Hematopoietic multipotent progenitor cell treated with erythropoietin and hydrocortisone succinate and interleukin-3 and kit ligand, for 4 days (in vitro differentiated cells): ENCODE data around the gene NUP98.
A peak's percentile ranks its signal among the peaks of the same experiment; 100 is the strongest.
"Not testable (repeated sequence)": the region's sequence is repeated elsewhere in the genome, so short reads cannot be mapped to it uniquely, and the experiment has no call there.

Experiments used
- DNase-seq: peaks from one replicate; pipeline ENCODE4 v3.0.0-alpha.2; 2015

The NUP98 gene

DNA sequence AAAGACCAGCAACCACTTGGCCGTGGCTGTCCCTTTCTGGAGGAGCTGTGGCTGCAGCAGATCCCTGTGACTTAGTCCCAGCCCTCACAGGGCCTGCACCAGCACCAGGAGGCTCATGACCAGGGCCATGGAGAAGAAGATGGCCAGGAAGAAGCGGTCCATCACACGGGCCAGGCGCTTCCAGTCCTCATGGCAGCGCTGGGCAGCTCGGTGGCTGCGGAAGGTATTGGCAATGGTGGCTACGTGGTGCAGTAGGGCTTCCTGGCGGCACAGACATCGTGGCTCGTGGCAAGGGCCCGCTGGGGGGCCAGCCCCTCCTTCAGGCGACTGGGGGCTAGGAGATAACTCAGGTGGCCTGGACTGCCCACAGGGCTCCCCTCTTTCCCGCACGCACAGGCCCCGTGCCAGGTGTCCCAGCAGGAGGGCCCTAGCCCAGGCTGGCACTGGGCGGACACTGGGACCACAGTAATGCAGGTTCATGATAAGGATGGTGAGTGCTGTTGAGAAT is 131.3 kb downstream of the NUP98 start:
- DNase-seq, result no peak

DNA sequence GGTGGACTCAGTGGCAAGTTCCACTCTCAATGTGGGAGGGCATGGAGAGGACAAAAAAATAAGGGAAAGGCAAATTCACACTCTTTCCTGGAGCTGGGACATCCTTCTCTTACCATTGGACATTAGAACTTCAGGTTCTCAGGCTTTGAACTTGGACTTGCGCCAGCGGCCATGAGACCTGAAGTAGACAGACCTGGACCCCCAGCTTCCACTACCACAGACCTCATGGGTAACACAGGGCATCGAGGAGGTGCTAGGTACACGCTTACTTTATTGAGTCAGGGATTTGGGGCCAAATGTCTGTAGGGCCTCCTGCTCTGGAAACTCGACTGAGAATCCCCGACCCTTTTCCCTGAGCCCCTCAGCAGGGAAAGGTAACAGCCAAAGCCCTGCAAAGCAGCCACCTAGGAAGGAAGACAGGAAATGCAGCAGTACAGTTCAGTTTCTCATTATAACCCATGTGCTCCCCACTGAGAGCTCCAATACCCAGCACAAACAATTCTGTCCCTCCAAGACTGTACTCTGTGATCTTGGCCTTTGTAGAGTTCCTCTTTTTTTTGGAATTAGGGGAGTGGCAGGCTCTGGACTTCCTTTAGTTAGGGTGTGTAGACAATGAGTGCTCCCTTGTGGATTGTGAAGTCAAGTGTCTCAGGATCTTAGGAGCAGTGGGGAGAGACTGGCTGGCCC is 131.9 kb downstream of the NUP98 start:
- DNase-seq, result peak; percentile 55

DNA sequence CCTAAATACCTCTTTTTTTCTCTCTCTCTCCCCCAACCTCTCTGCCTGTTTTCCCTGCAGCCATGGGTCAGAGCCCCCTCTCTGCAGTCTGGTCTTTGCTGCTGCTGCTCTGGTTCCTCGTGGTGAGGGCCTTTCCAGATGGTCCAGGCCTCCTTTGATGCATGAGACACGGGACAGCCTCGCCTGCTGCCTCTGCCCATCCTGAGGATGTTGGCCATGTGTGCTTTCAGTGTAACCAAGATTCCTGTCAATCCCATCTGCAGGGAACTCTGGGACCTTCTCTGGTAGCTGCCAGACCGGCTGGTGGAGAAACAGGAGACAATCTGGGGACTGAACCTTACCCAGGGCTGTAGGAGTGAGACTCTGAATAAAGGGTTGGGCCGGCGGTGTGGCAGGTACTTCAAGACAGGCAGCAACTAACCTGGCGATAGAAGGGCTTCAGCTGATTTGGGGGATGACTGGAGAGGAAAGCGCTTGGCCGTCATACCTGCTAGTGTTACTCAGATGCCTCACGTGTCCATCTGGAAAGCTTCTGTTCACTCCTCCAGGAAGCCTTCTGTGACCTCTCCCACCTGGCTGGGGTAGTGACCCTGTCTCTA is 133.2 kb downstream of the NUP98 start:
- DNase-seq, result no peak

DNA sequence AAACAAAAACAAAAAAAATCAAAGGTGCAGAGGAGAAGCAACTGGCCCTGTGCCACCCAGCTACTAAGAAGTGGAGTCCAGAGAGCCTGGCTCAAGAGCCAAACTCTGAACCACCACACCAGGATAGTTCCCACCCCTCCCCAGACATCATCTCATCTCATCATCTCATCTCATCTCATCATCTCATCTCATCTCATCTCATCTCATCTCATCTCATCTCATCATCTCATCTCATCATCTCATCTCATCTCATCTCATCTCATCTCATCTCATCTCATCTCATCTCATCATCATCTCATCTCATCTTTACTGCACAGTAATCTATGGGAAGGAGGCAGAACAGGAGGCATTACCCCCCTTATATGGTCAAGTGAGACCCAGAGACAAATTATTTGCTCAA is 134.5 kb downstream of the NUP98 start:
- no peak for DNase-seq

DNA sequence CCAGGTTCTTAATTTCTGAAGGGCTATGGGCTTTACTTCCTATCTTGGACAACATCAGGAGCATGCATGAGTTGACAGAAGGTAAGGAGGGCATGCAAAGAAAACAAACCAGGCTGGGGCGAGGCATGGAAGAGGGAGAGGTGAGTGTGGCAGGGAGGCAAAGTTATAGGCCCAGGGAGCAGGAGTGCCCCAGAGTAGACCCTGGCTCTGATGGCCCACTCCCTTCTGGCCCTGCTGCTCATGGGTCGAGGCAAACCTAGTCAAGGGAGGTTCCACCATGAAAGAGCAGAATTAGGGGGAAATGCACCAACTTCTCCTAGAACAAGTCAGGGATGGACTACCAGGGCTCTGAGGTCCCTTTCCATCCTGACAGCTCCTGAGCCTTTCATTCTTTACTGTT is 136.4 kb downstream of the NUP98 start:
- DNase-seq, result no peak

DNA sequence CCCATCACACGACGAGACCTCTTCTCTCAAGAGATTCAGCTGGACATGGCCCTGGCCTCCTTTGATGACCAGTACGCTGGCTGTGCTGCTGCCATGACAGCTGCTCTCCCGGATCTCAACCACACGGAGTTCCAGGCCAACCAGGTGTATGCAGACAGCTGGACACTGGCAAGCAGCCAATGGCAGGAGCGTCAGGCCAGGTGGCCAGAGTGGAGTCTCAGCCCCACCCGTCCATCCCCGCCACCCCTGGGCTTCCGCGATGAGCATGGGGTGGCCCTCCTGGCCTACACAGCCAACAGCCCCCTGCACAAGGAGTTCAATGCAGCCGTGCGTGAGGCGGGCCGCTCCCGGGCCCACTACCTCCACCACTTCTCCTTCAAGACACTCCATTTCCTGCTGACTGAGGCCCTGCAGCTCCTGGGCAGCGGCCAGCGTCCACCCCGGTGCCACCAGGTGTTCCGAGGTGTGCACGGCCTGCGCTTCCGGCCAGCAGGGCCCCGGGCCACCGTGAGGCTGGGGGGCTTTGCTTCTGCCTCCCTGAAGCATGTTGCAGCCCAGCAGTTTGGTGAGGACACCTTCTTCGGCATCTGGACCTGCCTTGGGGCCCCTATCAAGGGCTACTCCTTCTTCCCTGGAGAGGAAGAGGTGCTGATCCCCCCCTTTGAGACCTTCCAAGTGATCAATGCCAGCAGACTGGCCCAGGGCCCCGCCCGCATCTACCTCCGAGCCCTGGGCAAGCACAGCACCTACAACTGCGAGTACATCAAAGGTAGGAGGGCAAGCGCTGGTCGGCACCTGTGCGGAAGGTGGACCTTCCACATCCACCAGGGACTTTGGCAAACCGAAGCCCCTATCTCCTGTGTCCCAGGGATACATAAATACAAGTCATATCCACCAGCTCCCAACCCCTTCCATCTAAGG is 137.5 kb downstream of the NUP98 start:
- DNase-seq, result no peak

DNA sequence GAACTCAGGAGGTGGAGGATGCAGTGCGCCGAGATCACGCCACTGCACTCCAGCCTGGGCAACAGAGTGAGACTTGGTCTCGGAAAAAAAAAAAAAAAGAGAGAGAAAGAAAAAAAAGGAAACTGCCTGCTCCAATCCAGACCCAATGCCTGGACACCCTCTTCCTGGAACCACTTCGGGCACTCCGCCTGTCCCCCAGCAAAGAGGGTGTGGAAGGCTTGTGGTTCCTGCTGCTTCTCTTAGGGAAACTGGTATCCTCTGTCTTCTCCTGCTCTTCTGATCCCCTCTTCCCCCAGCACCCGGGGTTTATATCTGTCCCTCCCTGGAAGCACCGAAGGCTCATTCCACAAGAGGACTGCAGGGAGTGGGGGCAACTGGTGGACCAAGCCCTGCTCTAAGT is 139.1 kb downstream of the NUP98 start:
- no peak for DNase-seq

DNA sequence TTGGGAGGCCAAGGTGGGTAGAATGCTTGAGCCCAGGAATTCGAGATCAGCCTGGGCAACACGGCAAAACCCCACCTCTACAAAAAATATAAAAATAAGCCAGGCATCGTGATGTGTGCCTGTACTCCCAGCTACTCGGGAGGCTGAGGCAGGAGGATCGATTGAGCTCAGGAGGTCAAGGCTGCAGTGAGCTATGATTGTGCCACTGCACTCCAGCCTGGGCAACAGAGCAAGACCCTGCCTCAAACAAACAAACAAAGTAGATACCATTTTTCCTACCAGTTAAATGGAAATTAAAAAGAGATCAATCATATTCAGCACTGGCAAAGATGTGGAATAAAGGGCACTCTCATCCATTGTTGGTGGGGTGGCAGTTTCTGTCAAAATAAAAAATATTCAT is 140.0 kb downstream of the NUP98 start:
- DNase-seq, result not testable (repeated sequence)

DNA sequence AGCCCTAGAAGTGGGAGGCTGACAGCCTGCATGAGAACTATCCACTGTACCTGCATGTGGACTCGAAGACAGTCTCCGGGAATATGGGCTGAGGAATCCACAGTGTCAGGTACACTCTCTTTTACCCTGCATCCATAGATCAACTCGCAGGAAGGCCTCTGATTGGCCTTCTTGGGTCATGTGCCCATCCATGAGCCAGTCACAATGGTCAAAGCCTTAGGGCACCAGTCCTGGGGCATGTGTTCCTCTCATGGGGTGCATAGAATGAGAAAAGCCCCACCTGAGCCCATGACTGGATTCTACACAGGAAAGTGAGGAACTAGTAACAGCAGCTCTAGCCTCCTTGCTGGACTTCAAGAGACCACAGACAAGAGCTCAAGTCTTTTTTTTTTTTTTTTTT is 141.8 kb downstream of the NUP98 start:
- DNase-seq, result no peak

DNA sequence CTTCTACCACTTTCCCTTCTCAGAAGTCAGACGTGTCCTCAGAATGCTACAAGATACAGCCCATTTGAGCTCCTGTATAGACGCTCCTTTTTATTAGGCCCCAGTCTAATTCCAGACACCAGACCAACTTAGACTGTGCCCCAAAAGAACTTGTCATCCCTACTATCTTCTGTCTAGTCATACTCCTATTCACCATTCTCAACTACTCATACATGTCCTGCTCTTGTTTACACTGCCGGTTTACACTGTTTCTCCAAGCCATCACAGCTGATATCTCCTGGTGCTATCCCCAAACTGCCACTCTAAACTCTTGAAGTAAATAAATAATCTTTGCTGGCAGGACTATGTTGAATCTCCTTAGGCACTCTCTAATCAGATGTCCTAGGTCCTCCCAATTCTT is 144.8 kb downstream of the NUP98 start:
- not testable (repeated sequence) for DNase-seq

DNA sequence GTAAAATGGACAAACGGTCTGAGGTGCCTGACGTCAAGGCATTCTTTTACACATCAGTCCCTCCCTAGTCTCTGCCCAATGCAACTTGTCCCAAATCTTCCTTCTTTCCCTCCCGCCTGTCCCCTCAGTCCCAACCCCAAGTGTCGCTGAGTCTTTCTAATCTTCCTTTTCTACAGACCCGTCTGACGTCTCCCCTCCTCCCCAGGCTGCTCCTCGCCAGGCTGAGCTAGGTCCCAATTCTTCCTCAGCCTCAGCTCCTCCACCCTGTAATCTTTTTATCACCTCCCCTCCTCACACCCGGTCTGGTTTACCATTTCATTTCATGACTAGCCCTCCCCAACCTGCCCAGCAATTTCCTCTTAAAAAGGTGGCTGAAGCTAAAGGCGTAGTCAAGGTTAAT is 148.0 kb downstream of the NUP98 start:
- not testable (repeated sequence) for DNase-seq

DNA sequence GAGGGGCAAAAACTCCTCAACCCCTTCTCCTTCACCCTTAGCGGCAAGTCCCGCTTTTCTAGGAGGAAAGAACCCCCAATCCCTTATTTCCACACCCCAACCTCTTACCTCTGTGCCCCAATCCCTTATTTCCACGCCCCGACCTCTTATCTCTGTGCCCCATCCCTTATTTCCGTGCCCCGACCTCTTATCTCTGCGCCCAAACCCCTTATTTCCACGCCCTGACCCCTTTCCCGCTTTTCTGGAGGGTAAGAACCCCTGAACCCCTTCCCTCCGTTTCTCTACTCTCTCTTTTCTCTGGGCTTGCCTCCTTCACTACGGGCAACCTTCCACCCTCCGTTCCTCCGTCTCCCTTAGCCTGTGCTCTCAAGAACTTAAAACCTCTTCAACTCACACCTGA is 148.5 kb downstream of the NUP98 start:
- DNase-seq, result not testable (repeated sequence)

DNA sequence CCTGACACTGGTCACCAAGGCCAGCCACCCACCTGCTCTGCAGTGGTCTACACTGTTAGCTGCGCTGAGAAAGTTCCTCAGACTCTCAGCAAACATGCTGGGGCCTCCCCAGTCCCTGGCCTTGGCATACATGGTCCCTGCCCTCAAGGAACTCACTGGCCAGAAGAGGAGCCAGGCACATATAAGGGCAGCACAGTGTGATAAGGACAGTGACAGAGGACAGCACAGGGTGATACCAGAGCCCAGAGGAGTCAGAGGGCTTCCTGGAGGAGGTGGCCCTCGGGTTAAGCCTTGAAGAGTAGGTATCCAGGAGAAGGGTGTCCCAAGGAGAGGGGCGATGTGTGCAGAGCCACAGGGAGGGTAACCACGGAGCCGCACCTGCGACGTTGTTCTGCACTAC is 151.8 kb downstream of the NUP98 start:
- no peak for DNase-seq

DNA sequence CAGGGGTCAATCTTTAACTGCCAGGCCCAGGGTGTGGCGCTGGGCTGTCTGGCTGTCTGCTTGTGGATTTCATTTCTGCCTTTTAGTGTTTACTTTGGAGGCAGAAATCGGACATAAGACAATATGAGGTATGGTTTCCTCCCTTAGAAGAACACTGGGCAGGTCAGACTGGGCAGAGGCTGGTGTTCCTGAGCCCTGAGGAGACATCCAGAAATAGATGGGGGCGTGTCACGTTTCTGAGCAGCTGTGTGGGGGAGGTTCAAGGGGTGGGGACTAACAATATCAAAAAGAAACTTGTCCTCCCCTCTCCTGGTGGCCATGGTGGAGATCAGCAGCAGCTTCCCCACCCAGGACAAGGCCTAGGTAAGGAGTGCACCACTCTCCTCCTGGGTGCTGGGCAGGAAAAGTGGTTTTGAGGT is 152.5 kb downstream of the NUP98 start, which contains the start of gene ART1:
ART1 (plus strand) TSS at position 312 of the 419 bp plus-strand sequence. CDS start 14,086 bp downstream, outside the sequence.
- peak; percentile 64 for DNase-seq

DNA sequence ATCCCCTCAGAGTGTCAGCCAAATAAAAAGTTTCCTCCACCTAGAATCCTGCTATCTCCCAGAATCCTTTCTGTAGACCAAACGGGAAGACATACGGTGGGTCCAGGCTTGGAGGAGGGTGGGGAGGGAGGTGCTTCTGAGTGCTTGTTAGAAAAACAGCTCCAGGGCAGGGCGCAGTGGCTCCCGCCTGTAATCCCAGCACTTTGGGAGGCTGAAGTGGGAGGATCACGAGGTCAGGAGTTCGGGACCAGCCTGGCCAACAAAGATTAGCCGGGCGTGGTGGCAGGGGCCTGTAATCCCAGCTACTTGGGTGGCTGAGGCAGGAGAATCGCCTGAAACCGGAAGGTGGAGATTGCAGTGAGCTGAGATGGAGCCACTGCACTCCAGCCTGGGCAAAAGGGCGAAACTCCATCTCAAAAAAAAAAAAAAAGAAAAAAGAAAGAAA is 154.2 kb downstream of the NUP98 start:
- DNase-seq, result not testable (repeated sequence)

DNA sequence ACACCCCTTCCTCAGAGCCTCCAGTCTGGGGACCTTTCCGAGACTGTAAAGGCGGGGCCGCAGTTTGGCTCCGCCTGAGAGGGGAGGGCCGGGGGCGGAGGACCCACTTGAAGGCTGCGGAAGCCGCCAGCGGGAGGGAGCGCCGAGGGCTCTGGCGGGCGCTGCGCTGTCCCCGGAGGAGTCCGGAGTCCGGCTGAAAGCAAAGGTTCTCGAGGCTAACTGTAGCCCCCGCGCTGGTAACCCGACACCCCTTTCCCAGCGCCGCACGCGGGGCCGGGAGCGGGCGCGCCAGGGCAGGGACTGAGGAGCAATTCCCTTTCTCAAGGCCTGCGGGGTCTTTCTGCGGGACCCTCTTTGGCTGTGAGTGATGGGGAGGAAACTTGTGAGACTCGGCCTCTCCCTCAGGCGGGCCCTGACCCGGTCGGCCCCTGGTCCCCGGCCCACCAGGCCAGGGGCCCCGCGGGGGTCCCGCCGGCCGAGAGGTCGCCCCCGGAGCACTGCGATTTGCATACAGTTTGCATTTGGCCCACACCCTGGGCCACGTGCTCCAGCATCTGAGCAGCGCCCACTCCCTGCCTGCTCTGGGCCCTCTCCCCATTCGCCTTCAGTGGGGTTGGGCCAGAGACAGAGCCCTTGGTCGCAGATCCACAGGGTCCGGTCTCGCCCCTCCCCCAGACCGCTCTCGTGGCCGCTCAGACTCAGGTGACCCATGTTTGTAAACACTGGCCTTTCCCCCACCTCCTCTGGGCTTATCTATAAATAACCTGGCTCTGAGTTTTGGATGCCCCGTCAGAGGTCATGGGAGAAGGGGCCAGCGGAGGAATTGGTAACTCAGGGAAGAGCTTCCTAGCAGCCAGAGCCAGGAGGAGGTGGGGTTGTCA is 155.0 kb downstream of the NUP98 start:
- DNase-seq, result peak; percentile 87

DNA sequence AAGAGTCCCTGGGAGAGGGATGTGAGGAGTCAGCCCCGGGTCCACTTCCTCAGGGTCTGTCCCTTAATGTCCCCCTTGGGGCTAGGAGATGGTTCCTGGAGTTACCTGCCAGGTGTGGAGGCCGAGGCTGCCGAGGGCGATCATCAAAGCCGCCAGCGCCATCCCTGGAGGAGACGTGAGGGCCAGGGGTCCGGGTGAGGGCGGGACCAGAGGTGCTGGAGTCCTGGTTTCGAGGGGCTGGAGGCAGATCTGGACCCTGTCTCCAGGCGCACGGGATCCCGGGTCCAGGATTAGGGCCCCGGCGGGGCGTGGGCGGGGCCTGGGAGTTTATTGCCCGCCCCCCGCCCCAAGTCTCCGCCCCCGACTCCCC is 155.7 kb downstream of the NUP98 start, which contains the start of gene ART5:
ART5 (minus strand) TSS at position 292 of the 370 bp plus-strand sequence; CDS start at position 162, 130 bp downstream.
- no peak for DNase-seq

DNA sequence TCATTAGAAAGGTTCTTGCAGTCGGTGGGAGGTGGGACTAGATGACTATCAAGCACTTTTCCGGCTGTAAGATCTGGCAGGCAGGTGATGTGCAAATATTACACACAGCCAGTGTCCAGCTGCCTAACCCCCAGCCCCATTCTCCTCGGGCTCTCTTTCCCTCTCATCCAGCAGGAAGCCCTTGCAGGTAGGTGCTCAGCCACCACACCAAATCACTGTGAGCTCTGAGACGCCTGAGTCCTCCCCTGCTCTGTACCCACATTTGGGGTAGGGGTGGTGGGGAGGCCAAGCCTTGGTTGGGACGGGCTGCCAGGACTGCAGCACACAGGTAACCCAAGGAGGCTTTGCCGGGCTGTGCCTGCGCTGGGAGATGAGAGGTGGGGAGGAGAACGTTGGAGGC is 156.2 kb downstream of the NUP98 start:
- DNase-seq, result no peak

DNA sequence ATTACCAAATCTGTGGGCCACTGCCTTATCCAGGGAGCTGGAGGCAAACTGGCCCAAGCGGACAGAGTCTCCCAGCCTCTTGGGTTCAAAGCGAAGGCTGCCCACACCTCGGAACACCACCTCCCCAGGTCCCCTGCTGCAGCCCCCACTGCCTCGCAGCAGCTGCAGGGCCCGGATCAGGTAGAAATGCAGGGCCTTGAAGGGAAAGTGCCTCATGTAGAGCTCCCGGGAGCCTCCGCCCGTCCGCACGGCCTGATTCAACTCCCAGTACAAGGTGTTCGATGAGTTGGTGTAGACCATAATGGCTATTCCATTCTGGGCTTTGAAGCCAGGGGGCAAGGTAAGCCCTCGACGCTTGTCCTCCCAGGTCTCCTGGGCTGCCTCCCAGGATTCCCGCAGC is 157.5 kb downstream of the NUP98 start:
- DNase-seq, result no peak

DNA sequence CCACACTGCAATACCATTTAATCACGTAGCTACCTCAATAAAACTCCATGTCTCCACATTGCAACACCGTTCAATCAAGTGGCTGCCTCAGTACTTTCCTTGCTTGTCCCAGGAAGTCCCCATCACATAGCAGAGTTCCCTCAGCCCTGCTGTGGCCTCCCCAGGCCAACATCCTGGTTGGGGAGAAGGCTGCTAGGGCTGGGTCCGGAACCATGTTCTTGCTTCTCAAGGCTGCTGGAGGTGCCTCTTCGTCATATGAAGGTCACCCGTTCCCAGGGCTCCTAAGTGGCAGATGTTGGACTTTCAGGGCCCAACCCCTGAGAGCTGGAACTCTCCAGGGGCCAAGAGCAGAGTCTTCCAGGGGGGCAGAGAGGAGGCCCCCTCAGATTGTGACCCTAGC is 158.8 kb downstream of the NUP98 start:
- DNase-seq, result no peak

DNA sequence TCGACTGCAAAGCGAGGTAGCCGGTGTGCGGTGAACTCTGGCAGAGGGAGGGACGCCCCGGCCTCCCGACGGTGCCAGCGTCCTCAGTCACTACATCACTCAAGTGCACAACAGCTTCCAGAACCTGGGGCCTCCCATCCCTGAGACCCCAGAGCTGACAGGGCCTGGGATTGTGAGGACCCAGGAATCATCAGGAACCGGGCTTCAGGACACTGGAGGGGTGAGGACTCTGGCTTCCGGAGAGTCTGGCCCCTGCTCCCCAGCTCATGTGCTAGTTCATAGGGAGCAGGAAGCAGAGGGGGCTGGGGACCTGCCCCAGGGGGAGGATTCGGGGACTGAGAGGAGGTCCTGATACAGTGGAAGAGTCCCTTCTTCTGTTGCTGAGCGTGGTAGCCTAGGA is 160.2 kb downstream of the NUP98 start:
- no peak for DNase-seq
